ENCODE results near the gene LYPD6. TPM values are rescaled to one million over a fixed set of nuclear protein-coding genes. Genes with fewer than 3 reads are reported as not detected.

LYPD6 gene
- total RNA-seq, 1 donor: 4.3 TPM

DNA sequence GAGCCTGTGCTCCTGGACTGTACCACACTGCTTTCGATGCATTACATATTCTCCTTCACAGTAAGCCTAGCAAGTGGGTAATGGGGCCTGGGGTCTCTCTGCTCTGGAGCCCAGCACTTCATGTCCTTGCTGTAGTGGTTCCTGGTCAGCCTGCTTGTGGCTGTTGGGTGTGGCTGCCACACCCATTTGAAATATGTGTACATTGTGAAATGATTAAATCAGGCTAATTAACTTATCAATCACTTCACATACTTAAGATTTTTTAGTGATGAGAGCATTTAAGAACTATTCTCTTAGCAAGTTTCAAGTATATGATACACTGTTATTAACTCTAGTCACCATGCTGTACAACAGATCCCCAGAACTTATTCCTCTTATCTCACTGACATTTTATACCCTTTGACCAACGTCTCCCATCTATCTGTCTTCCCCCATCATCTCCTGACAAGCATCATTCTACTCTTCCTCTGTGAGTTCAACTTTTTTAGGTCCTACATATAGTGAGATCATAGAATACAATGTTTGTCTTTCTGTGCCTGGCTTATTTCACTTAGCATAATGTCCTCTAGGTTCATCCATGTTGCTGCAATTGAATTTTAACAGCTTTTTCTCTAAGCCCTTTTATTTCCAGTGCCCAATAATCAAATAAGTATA is 92.1 kb downstream of the LYPD6 start:
- no peak overlapping the region for H3K4me3 ChIP-seq (ENCODE audit: low read depth, low read length)
- no peak for TF ChIP-seq CTCF (IDR thresholded peaks at IDR 0.05; ENCODE audit: insufficient read depth, low read depth, low read length)
- peak; percentile 61 for DNase-seq (ENCODE audit: low read depth)

- no peak for DNase-seq (ENCODE audit: low read depth)
- H3K4me3 ChIP-seq (ENCODE audit: low read depth, low read length): no peak overlapping the region
- no peak for TF ChIP-seq CTCF (IDR thresholded peaks at IDR 0.05; ENCODE audit: insufficient read depth, low read depth, low read length)
Measured at GRCh38 chr2:149422991-149423338, 92.6 kb downstream of the LYPD6 start.

- no peak for TF ChIP-seq CTCF (IDR thresholded peaks at IDR 0.05; ENCODE audit: insufficient read depth, low read depth, low read length)
- DNase-seq (ENCODE audit: low read depth): no peak
- H3K4me3 ChIP-seq (ENCODE audit: low read depth, low read length): no peak overlapping the region
Measured at GRCh38 chr2:149423630-149424029, 93.2 kb downstream of the LYPD6 start.

- no peak for DNase-seq (ENCODE audit: low read depth)
- H3K4me3 ChIP-seq (ENCODE audit: low read depth, low read length): no peak overlapping the region
- no peak for TF ChIP-seq CTCF (IDR thresholded peaks at IDR 0.05; ENCODE audit: insufficient read depth, low read depth, low read length)
Measured at GRCh38 chr2:149427387-149427786, 97.0 kb downstream of the LYPD6 start.

GRCh38 chr2:149428783-149429182 is 98.4 kb downstream of the LYPD6 start:
- DNase-seq (ENCODE audit: low read depth): no peak
- no peak for TF ChIP-seq CTCF (IDR thresholded peaks at IDR 0.05; ENCODE audit: insufficient read depth, low read depth, low read length)
- H3K4me3 ChIP-seq (ENCODE audit: low read depth, low read length): no peak overlapping the region

- H3K4me3 ChIP-seq (ENCODE audit: low read depth, low read length): peak overlapping the region; percentile 1
- no peak for TF ChIP-seq CTCF (IDR thresholded peaks at IDR 0.05; ENCODE audit: insufficient read depth, low read depth, low read length)
- DNase-seq (ENCODE audit: low read depth): peak; percentile 83
Measured at GRCh38 chr2:149430743-149431736, 100.7 kb downstream of the LYPD6 start.

Measured in fibroblast of villous mesenchyme (primary cell).